GM18498 (cell line): ENCODE measurements around the gene STOM.

Source experiments
- ATAC-seq: cut with Tn5 transposase; IDR thresholded peaks from one replicate; pipeline ENCODE4 v1.9.1; 2021; ENCODE audit warnings: mild to moderate bottlenecking, moderate library complexity; ENCODE audit not compliant: unreplicated experiment

The STOM gene

GRCh38 chr9:121350993-121351561, 19.0 kb downstream of the STOM start:
- no peak for ATAC-seq

- ATAC-seq: no peak
Measured at GRCh38 chr9:121350036-121350435, 20.0 kb downstream of the STOM start.

- no peak for ATAC-seq
Measured at GRCh38 chr9:121349009-121349408, 21.0 kb downstream of the STOM start.

GRCh38 chr9:121348221-121348620, 21.8 kb downstream of the STOM start:
- no peak for ATAC-seq

GRCh38 chr9:121345070-121345469, 25.0 kb downstream of the STOM start:
- no peak for ATAC-seq

- ATAC-seq: no peak
Measured at GRCh38 chr9:121344184-121344583, 25.9 kb downstream of the STOM start.

GRCh38 chr9:121340676-121341392, 29.2 kb downstream of the STOM start:
- ATAC-seq: peak; percentile 60

- ATAC-seq: no peak
Measured at GRCh38 chr9:121339437-121339836, 30.6 kb downstream of the STOM start.

GRCh38 chr9:121336665-121337064, 33.4 kb downstream of the STOM start:
- no peak for ATAC-seq

- no peak for ATAC-seq
Measured at GRCh38 chr9:121333950-121334773, 35.9 kb downstream of the STOM start.

GRCh38 chr9:121331992-121332685, 37.9 kb downstream of the STOM start:
- no peak for ATAC-seq

- no peak for ATAC-seq
Measured at GRCh38 chr9:121331549-121331948, 38.5 kb downstream of the STOM start.

- ATAC-seq: no peak
Measured at GRCh38 chr9:121328876-121329681, 41.0 kb downstream of the STOM start.

- no peak for ATAC-seq
Measured at GRCh38 chr9:121328476-121328875, 41.6 kb downstream of the STOM start.

GRCh38 chr9:121326901-121327613, 43.0 kb downstream of the STOM start:
- no peak for ATAC-seq

- no peak for ATAC-seq
Measured at GRCh38 chr9:121326130-121326838, 43.8 kb downstream of the STOM start.

- no peak for ATAC-seq
Measured at GRCh38 chr9:121325387-121325786, 44.7 kb downstream of the STOM start.

GRCh38 chr9:121324755-121325154, 45.3 kb downstream of the STOM start:
- ATAC-seq: no peak

- ATAC-seq: peak; percentile 61
Measured at GRCh38 chr9:121324316-121324715, 45.7 kb downstream of the STOM start.
